Loucy (cell line): ENCODE data around the gene EIF2S3.

Experiments
- EZH2phosphoT487 ChIP-seq: fragments of 200-600 bp; IDR thresholded peaks from 2 replicates; pipeline ENCODE4 v1.6.1; 2018; ENCODE audit warnings: antibody characterized with exemption, mild to moderate bottlenecking, moderate library complexity, borderline replicate concordance
- TF ChIP-seq, protein P1 (sequence below): fragments of 200-600 bp; sonication (generic); conservative IDR thresholded peaks from 2 replicates; pipeline ENCODE4 v1.5.1; 2014; ENCODE audit warnings: mild to moderate bottlenecking, antibody characterized with exemption, low read length

DNA sequence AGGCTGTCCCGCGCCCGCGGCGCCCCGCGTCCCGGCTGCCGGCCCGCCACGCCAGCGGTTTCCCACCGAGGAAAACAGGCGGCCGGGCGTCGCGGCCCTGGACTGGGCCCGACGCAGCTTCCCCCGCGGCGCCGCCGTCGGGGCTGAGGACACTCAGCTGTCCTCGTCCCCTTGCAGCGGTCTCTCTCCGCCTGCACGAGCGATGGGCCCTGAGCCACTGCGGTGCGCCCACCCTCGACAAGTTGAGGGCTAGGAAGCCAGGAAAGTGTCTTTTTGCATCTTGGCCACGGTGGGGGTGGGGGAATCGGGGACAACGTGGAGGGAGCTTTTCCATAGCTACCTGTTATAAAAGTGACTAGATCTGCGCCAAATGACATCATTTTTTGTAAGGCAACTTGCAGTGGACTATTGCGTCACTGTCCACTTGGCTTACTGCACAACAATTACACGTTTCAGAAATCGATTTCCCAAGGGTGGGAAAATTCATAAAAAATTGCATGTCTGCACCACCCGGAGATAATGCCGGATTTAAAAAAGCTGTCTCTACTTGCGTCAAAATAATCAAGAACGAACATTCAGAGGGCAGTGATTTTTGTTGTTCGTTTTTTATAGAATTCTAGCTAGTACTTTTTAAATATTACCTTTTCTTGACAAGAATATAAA is 28.9 kb upstream of the EIF2S3 start:
- TF ChIP-seq, protein P1, sequence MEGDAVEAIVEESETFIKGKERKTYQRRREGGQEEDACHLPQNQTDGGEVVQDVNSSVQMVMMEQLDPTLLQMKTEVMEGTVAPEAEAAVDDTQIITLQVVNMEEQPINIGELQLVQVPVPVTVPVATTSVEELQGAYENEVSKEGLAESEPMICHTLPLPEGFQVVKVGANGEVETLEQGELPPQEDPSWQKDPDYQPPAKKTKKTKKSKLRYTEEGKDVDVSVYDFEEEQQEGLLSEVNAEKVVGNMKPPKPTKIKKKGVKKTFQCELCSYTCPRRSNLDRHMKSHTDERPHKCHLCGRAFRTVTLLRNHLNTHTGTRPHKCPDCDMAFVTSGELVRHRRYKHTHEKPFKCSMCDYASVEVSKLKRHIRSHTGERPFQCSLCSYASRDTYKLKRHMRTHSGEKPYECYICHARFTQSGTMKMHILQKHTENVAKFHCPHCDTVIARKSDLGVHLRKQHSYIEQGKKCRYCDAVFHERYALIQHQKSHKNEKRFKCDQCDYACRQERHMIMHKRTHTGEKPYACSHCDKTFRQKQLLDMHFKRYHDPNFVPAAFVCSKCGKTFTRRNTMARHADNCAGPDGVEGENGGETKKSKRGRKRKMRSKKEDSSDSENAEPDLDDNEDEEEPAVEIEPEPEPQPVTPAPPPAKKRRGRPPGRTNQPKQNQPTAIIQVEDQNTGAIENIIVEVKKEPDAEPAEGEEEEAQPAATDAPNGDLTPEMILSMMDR = no peak
- no peak for TF ChIP-seq EZH2phosphoT487
